Fibroblast of lung (primary cell): ENCODE measurements around the gene ITPA.

Experiments
- EZH2 ChIP-seq: IDR thresholded peaks from 2 replicates; pipeline ENCODE4 v1.5.1; 2012; ENCODE audit warnings: low read length, control low read depth, mild to moderate bottlenecking; ENCODE audit errors: missing control alignments
- TF ChIP-seq, protein P1 (sequence below), 2 donors: IDR thresholded peaks in 1 of 2; conservative IDR thresholded peaks in 1 of 2; 1 replicate in 1 of 2; 2 replicates in 1 of 2; pipeline ENCODE4 v1.5.1; 2011 to 2012; ENCODE audit warnings: low read length in 2 of 2, control low read depth in 1 of 2, inconsistent platforms in 1 of 2, low read depth in 1 of 2, mild to moderate bottlenecking in 1 of 2

DNA sequence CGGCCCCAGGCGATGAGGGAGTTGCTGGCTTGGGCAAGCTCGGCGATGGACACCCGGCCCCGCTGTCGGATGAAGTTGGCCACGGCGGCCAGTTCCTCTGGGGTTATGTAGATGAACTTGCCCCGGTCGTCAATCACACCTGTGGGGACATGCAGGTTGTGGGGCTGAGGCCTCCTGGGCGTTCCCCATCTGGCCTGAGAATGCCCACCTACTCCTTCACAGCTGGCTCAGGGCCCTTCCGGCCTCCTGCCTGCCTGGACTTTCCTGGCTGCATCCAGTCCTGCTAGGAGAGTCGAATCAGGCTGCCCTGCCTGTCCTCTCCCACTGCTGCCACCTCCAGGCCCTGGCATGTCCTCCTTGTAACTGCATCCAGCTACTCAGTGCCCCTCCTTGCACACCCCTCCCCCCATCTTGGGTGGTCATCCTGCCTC lies 18.6 kb upstream of the ITPA start:
- TF ChIP-seq, protein P1, sequence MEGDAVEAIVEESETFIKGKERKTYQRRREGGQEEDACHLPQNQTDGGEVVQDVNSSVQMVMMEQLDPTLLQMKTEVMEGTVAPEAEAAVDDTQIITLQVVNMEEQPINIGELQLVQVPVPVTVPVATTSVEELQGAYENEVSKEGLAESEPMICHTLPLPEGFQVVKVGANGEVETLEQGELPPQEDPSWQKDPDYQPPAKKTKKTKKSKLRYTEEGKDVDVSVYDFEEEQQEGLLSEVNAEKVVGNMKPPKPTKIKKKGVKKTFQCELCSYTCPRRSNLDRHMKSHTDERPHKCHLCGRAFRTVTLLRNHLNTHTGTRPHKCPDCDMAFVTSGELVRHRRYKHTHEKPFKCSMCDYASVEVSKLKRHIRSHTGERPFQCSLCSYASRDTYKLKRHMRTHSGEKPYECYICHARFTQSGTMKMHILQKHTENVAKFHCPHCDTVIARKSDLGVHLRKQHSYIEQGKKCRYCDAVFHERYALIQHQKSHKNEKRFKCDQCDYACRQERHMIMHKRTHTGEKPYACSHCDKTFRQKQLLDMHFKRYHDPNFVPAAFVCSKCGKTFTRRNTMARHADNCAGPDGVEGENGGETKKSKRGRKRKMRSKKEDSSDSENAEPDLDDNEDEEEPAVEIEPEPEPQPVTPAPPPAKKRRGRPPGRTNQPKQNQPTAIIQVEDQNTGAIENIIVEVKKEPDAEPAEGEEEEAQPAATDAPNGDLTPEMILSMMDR (conservative IDR thresholded peaks at IDR 0.05 in 1 of 2, IDR thresholded peaks at IDR 0.05 in 1 of 2; ENCODE audit: low read depth in 1 of 2, low read length in 2 of 2): no peak
- TF ChIP-seq EZH2: no peak
